Sigmoid colon (tissue), 3 donors: ENCODE data around the gene CDH22.

Source experiments
- POLR2A ChIP-seq, 2 donors: fragments of 450-650 bp; IDR thresholded peaks; one replicate each; pipeline ENCODE4 v1.6.1; 2016; ENCODE audit warnings: antibody characterized with exemption in 2 of 2, mild to moderate bottlenecking in 2 of 2, moderate library complexity in 2 of 2
- TF ChIP-seq, protein P1 (sequence below), 4 experiments: fragments of 450-650 bp in 3 of 4; fragments of 200-600 bp in 1 of 4; IDR thresholded peaks; one replicate each; pipeline ENCODE4 v1.5.1; 2016 to 2019; ENCODE audit warnings: antibody characterized with exemption in 4 of 4, mild to moderate bottlenecking in 3 of 4, moderate library complexity in 2 of 4

- TF ChIP-seq, protein P1, sequence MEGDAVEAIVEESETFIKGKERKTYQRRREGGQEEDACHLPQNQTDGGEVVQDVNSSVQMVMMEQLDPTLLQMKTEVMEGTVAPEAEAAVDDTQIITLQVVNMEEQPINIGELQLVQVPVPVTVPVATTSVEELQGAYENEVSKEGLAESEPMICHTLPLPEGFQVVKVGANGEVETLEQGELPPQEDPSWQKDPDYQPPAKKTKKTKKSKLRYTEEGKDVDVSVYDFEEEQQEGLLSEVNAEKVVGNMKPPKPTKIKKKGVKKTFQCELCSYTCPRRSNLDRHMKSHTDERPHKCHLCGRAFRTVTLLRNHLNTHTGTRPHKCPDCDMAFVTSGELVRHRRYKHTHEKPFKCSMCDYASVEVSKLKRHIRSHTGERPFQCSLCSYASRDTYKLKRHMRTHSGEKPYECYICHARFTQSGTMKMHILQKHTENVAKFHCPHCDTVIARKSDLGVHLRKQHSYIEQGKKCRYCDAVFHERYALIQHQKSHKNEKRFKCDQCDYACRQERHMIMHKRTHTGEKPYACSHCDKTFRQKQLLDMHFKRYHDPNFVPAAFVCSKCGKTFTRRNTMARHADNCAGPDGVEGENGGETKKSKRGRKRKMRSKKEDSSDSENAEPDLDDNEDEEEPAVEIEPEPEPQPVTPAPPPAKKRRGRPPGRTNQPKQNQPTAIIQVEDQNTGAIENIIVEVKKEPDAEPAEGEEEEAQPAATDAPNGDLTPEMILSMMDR (IDR thresholded peaks at IDR 0.05): no peak
- no peak for TF ChIP-seq POLR2A (IDR thresholded peaks at IDR 0.05)
These were observed 88.4 kb downstream of the CDH22 start for GRCh38 chr20:46219920-46220319.
